ENCODE measurements around the gene GPRIN3. TPM values are rescaled to one million over a fixed set of nuclear protein-coding genes. Genes with fewer than 3 reads are reported as not detected.

Gene GPRIN3
- total RNA-seq, 1 donor from 2014 or later = 0.84 TPM

DNA sequence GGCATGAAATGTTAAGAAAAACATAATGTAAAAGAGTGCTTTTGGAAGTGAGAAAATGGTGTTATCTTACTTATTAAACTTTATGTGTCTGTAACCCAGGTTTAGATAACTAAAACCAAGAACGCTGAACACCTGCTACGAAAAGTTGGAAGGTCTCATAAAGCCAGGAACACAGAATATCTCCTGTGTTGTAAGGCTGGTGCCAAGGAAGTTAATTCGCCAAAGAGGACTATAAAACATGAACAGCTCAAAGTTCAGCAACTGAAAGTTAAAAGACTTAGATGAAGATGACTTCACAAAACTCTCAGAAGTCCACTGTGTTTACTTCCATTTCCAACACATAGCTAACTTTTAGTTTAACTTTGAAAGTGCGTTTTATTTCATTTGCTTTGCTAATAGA lies 54.3 kb downstream of the GPRIN3 start:
- no peak overlapping the region for H3K4me3 ChIP-seq (ENCODE audit: low read depth, low read length)
- H3K36me3 ChIP-seq (ENCODE audit: control insufficient read depth, insufficient read depth, low read length) = no peaks in the 10 kb centered on the region
- TF ChIP-seq, protein P1, sequence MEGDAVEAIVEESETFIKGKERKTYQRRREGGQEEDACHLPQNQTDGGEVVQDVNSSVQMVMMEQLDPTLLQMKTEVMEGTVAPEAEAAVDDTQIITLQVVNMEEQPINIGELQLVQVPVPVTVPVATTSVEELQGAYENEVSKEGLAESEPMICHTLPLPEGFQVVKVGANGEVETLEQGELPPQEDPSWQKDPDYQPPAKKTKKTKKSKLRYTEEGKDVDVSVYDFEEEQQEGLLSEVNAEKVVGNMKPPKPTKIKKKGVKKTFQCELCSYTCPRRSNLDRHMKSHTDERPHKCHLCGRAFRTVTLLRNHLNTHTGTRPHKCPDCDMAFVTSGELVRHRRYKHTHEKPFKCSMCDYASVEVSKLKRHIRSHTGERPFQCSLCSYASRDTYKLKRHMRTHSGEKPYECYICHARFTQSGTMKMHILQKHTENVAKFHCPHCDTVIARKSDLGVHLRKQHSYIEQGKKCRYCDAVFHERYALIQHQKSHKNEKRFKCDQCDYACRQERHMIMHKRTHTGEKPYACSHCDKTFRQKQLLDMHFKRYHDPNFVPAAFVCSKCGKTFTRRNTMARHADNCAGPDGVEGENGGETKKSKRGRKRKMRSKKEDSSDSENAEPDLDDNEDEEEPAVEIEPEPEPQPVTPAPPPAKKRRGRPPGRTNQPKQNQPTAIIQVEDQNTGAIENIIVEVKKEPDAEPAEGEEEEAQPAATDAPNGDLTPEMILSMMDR (IDR thresholded peaks at IDR 0.05; ENCODE audit: insufficient read depth, low read length, poor library complexity, severe bottlenecking) = no peak
- DNase-seq (ENCODE audit: low read depth) = no peak
- H3K27me3 ChIP-seq (ENCODE audit: control insufficient read depth, insufficient read depth, low read length) = no peaks in the 10 kb centered on the region

GRCh38 chr4:89251396-89251795 lies 56.2 kb downstream of the GPRIN3 start:
- Histone ChIP-seq H3K27me3 (ENCODE audit: control insufficient read depth, insufficient read depth, low read length) (no peaks in the 10 kb centered on the region), H3K4me3 (ENCODE audit: low read depth, low read length) (no peak overlapping the region), H3K36me3 (ENCODE audit: control insufficient read depth, insufficient read depth, low read length) (no peaks in the 10 kb centered on the region)
- TF ChIP-seq, protein P1 (IDR thresholded peaks at IDR 0.05; ENCODE audit: insufficient read depth, low read length, poor library complexity, severe bottlenecking) = no peak
- DNase-seq (ENCODE audit: low read depth) = no peak

DNA sequence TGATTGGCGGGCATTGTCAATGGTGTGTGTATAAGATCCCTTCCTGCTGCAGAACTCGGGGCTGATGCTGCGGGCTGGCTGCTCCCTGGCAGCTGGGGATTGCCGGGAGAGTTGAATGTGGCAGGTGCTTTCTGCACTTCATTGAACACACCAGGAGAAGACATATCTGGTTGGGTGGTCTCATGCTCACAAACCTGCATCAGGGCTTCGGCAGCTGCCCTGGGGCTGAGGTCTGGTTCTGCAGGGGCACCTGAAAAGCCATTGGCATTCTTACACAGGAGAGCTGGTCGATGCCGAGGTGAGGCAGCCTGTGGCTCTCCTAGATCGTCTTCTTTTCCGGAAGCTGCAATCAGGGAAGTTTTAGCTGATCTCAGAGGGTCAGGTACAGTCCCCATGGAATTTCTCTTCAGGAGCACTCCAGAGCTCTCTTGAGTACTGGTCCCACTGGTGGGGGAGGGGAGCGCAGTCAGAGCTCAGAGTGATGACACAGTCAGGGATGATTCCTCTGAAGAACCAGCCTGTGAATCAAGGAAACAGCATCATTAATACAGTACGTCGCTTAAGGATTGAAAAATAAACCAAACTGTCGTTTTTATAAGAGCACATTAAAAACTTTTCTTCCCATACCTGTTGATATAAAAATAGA lies 57.8 kb downstream of the GPRIN3 start:
- H3K27me3 ChIP-seq (ENCODE audit: control insufficient read depth, insufficient read depth, low read length) = no peaks in the 10 kb centered on the region
- H3K36me3 ChIP-seq (ENCODE audit: control insufficient read depth, insufficient read depth, low read length) = no peaks in the 10 kb centered on the region
- no peak for DNase-seq (ENCODE audit: low read depth)
- TF ChIP-seq, protein P1 (IDR thresholded peaks at IDR 0.05; ENCODE audit: insufficient read depth, low read length, poor library complexity, severe bottlenecking) = no peak
- no peak overlapping the region for H3K4me3 ChIP-seq (ENCODE audit: low read depth, low read length)

DNA sequence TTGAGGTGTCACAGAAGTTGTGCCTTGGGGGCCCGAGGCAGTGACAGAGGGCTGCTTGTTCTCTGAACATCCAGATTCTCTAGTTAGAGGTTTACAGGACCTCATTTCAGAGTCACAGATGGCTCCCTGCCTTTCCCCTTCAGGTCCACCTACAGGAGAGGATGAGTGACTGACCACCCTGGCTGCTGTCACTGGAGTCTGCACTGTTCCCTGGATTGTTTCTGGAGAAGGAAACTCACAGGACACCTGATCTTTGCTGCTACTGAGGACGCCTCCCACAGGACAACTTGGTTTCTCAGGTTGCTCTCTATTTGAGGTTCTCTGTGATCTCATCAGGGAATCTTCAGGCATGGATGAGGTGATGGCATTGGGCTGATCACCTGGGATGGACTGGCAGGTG lies 58.3 kb downstream of the GPRIN3 start:
- no peaks in the 10 kb centered on the region for H3K36me3 ChIP-seq (ENCODE audit: control insufficient read depth, insufficient read depth, low read length)
- no peak overlapping the region for H3K4me3 ChIP-seq (ENCODE audit: low read depth, low read length)
- H3K27me3 ChIP-seq (ENCODE audit: control insufficient read depth, insufficient read depth, low read length) = no peaks in the 10 kb centered on the region
- TF ChIP-seq, protein P1 (IDR thresholded peaks at IDR 0.05; ENCODE audit: insufficient read depth, low read length, poor library complexity, severe bottlenecking) = no peak
- no peak for DNase-seq (ENCODE audit: low read depth)

DNA sequence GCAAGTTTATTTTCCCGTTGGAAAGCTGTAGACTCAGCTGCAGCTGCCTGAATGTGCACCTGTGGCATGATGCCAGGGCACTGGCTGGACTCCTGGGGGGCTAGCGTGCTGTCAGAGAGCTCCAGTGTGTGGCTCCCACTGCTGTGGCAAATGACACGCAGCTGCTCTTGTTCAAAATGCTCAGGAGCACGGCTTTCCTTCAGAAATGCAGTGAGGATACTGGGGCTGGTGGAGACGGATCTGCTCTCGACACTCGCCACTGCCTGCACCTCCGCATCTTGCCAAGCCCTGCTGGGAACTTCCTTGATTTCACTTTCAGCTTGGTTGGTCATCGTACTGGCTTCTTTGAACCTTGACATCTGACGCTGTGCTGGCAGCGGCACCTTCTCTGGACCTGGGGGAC lies 58.7 kb downstream of the GPRIN3 start:
- no peaks in the 10 kb centered on the region for H3K27me3 ChIP-seq (ENCODE audit: control insufficient read depth, insufficient read depth, low read length)
- TF ChIP-seq, protein P1 (IDR thresholded peaks at IDR 0.05; ENCODE audit: insufficient read depth, low read length, poor library complexity, severe bottlenecking) = no peak
- no peak for DNase-seq (ENCODE audit: low read depth)
- H3K36me3 ChIP-seq (ENCODE audit: control insufficient read depth, insufficient read depth, low read length) = no peaks in the 10 kb centered on the region
- no peak overlapping the region for H3K4me3 ChIP-seq (ENCODE audit: low read depth, low read length)

- H3K36me3 ChIP-seq (ENCODE audit: control insufficient read depth, insufficient read depth, low read length) = no peaks in the 10 kb centered on the region
- no peak overlapping the region for H3K4me3 ChIP-seq (ENCODE audit: low read depth, low read length)
- TF ChIP-seq, protein P1 (IDR thresholded peaks at IDR 0.05; ENCODE audit: insufficient read depth, low read length, poor library complexity, severe bottlenecking) = no peak
- no peaks in the 10 kb centered on the region for H3K27me3 ChIP-seq (ENCODE audit: control insufficient read depth, insufficient read depth, low read length)
- DNase-seq (ENCODE audit: low read depth) = no peak
Observed at GRCh38 chr4:89247951-89248350, 59.6 kb downstream of the GPRIN3 start.

Measured in kidney epithelial cell (primary cell).